GM20000 (cell line): Measurements from ENCODE around the gene ZSCAN31.
"Not testable (repeated sequence)": the region's sequence is repeated elsewhere in the genome, so short reads cannot be mapped to it uniquely, and the experiment has no call there.

Experiments used
- DNase-seq: peaks from one replicate; pipeline ENCODE4 v3.0.0; 2012; ENCODE audit warnings: low spot score
- CTCF ChIP-seq: IDR thresholded peaks from 2 replicates; pipeline ENCODE4 v1.5.1; 2012; ENCODE audit warnings: mild to moderate bottlenecking, control low read depth; ENCODE audit errors: extremely low read depth, missing control alignments

ZSCAN31 gene

DNA sequence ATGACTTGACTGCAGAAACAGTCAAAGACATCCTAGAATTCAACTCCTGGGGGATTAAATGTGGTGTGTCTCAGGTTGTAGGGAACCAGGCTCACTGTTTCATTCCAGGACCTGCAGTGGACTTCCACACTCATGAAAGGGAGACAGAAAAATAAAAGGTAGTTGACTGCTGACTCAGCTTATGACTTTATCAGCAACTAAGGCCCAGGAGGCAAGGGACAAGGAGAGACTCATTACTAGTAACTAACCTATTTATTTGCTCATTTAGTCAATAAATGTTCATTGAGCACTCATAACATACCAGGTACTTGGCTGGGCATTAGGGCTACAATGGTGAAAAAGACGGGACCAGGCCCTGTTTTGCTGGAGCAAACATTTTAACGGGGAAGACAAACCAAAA is 2.9 kb downstream of the ZSCAN31 start:
- DNase-seq, result no peak
- TF ChIP-seq CTCF, result no peak

GRCh38 chr6:28330041-28330440 is 5.9 kb downstream of the ZSCAN31 start:
- no peak for TF ChIP-seq CTCF
- no peak for DNase-seq

- TF ChIP-seq CTCF, result no peak
- DNase-seq, result no peak
Measured at GRCh38 chr6:28326371-28326948, 9.5 kb downstream of the ZSCAN31 start.

GRCh38 chr6:28323813-28324424 is 12.0 kb downstream of the ZSCAN31 start:
- TF ChIP-seq CTCF, result no peak

GRCh38 chr6:28322661-28323060 is 13.3 kb downstream of the ZSCAN31 start:
- no peak for TF ChIP-seq CTCF
- DNase-seq, result no peak

More at GRCh38 chr6:28323813-28324424, 12.0 kb downstream of the ZSCAN31 start:
- DNase-seq, result no peak

GRCh38 chr6:28317866-28318265 is 18.1 kb downstream of the ZSCAN31 start:
- DNase-seq, result not testable (repeated sequence)

DNA sequence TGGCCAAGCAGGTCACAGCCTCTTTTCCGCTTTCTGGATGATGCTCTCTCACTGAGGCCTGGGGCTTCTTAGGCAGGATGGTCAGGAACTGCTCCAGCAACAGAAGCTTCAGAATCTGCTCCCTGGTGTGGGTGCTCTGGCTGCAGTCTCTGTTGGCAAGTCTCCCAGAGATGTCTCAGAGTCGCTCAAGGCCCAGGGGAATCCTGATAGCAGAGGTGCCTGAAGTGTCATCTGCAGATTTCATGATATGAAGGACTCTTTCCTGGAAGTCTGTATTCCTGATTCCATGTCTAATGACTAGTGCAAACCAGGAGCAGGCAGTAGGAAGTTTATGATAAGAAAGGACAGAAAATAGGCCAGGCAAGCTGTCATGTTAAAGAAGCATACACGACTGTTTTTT is 20.3 kb downstream of the ZSCAN31 start:
- no peak for DNase-seq
- TF ChIP-seq CTCF, result no peak

DNA sequence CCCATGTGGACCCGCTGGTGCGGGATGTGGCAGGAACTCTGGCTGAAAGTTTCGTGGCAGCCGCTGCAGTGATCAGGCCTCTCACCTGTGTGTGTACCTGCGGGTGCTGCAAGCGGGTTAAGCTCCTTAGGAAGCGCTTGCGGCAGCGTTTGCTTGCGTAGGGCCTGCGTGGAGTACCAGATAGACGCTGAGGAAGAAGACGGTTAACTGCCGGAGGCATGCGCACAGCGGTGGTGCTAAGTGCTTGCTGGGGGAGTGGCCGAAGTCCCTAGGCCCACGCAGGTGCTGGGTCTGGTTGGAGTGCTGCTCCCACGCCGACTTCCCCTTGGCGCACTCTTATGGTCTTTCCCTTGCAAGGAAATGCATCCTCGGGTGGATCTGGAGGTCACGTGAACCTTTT is 23.0 kb downstream of the ZSCAN31 start:
- DNase-seq, result no peak
- no peak for TF ChIP-seq CTCF
